ENCODE data around the gene OR5D13.

The OR5D13 gene, protein sequence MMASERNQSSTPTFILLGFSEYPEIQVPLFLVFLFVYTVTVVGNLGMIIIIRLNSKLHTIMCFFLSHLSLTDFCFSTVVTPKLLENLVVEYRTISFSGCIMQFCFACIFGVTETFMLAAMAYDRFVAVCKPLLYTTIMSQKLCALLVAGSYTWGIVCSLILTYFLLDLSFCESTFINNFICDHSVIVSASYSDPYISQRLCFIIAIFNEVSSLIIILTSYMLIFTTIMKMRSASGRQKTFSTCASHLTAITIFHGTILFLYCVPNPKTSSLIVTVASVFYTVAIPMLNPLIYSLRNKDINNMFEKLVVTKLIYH

DNA sequence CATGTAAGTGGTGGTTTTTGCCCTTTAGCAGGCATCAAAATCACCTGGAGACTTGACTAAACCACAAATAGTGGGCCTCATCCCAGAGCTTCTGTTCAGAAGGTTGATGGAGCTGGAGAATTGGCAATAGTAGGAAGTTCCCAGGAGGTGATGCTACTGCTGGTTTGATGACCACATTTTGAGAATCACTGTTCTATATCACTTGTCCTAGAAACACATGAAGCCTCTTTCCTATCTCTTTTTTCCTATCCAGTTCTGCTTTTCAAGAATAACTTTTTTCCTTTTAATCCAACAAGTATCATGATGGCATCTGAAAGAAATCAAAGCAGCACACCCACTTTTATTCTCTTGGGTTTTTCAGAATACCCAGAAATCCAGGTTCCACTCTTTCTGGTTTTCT lies at the start of gene OR5D13:
Gene OR5D13, plus strand, starts transcription at position 301 of the 400 bp plus-strand sequence. Its CDS starts 0 bp downstream, at position 301.
- DNase-seq, result no peak

DNA sequence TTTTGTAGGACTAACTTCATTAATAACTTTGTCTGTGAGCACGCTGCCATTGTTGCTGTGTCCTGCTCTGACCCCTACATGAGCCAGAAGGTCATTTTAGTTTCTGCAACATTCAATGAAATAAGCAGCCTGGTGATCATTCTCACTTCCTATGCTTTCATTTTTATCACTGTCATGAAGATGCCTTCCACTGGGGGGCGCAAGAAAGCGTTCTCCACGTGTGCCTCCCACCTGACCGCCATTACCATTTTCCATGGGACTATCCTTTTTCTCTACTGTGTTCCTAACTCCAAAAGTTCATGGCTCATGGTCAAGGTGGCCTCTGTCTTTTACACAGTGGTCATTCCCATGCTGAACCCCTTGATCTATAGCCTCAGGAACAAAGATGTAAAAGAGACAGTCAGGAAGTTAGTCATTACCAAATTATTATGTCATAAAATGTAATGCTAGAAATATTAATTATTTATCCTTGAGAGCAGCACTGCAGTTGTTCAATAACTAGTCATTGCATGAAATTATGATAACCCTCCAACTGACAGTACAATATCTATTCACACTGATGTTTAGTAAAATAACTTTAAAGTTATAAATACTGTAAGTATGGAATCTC lies 46.4 kb upstream of the OR5D13 start:
- DNase-seq, result no peak

DNA sequence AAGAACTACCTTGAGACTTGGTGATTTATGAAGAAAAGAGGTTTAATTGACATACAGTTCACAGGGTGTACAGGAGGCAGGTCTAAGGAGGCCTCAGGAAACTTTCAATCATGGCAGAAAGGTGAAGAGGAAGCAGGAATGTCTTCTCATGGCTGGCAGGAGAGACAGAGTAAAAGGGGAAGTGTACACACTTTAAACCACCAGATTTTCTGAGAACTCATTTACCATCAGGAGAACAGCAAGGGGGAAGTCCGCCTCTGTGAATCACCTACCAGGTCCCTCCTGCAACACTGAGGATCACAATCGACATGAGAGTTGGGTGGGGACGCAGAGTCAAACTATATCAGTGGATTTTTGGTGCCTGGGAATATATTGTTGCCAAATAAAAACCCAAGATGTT lies 40.3 kb upstream of the OR5D13 start:
- no peak for DNase-seq

DNA sequence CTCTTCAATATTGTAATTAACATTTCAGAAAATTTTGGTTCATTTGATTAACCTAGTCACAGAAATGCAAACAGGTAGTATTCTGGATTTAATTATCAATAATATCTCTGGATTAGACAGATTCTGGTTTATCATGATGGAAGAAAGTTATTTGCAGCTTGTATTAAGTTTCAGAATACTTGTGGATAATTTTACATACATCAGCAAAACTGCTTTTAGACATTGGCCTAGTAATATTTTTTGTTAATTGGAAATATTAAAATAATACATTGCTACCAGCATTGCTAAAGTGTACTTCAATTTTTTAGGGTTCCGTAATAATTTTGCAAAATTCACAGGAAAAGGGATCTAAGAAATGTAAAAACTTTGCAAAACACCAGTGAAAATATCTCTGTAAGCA lies 18.4 kb downstream of the OR5D13 start:
- DNase-seq, result no peak

DNA sequence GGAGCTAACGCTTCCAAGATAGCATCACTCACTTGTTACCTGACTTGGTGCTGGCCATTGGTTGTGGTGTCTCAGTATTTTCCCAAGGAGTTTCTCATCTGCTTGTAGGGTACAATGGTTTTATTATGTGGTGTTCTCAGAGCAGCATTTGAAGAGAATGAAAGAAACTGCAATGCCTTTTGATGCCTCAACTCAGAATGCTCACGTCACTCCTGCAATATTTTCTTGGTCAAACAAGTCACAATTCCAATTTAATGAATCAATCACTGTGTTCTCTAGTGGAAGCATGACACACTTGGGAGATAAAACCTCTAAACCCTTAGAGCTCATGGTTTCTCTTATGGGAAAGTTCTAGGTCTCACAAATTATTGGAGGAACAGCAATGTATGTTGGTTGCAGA lies 20.1 kb downstream of the OR5D13 start:
- no peak for DNase-seq

DNA sequence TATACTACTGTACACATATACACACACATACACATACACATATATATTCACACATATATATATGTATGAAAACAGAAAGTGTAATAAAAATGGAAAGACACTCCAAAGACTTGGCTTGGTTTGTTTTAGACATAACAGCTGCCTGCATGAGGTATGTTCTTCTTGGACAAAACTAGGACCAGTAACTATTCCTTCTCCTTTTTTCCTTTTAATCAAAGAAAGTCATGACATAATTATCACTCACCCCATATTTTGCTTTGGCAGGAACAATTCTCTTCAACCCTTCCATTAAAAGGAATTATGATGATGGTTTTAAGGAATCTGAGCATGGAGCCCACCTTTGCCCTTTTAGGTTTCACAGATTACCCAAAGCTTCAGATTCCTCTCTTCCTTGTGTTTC lies 22.0 kb downstream of the OR5D13 start, which contains the start of gene OR5D14:
Gene OR5D14, plus strand, starts transcription at position 301 of the 400 bp plus-strand sequence. Its CDS starts 0 bp downstream, at position 301.
- no peak for DNase-seq

DNA sequence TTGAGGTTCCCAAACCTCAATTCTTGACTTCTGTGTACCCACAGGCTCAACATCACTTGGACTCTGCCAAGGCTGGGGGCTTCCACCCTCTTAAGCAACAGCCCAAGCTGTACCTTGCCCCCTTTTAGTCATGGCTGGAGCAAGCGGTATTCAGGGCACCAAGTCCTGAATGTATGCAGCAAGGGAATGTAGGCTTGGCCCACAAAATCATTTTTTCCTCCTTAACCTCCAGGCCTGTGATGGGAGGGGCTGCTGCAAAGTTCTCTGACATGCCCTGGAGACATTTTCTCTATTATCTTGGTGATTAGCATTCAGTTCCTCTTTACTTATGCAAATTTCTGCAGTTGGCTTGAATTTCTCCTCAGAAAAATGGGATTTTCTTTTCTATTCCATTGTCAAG lies 33.0 kb downstream of the OR5D13 start:
- DNase-seq, result no peak

DNA sequence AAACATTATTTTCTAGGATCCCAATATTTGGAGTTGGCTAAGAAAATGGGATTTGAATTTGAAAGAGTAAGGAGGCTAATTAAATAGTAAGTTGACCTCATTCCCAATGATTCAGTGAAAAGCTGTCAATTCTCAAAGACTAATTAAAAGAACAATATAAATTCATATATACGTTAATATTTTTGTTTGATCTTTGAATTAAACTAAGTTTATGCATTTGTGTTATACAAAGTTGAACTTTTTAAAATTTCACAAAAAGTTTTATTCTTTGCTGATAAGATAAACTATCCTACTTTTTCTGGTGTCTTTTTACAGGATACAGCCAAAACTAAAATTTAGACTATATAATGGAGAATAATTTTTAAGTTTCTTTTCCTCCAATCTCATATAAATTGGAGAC lies 37.8 kb downstream of the OR5D13 start, which contains the start of gene OR5L1:
Gene OR5L1, plus strand, starts transcription at position 301 of the 400 bp plus-strand sequence. CDS start 100 bp downstream, outside the sequence.
- no peak for DNase-seq

DNA sequence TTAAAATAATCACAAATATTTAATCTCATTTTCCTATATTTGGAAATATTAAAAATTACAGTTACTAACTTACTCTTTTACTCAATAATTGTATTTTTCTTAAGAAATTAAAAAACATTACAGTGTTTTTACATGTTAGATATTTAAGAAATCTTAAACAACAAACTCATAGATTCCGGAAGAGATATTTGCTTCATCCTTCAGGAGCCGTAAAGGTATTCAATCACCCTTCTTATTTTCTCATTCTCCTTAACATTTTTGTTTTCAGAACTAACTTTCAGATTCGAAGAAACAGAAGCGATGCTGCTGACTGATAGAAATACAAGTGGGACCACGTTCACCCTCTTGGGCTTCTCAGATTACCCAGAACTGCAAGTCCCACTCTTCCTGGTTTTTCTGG lies 46.1 kb downstream of the OR5D13 start, which contains the start of gene OR5D18:
Gene OR5D18, plus strand, starts transcription at position 301 of the 400 bp plus-strand sequence. Its CDS starts 0 bp downstream, at position 301.
- DNase-seq, result no peak
